ENCODE measurements around the gene OR2A5. TPM values are rescaled to one million over a fixed set of nuclear protein-coding genes. Genes with fewer than 3 reads are reported as not detected.

The OR2A5 gene
- total RNA-seq, 1 donor from 2014 or later: not detected

GRCh38 chr7:144026203-144026883 is 22.4 kb upstream of the OR2A5 start:
- H3K36me3 Mint-ChIP-seq (ENCODE audit: unreplicated experiment): no peaks in the 10 kb centered on the region
- no peaks in the 10 kb centered on the region for H3K4me1 Mint-ChIP-seq (ENCODE audit: low read depth, unreplicated experiment)
- DNase-seq: no peak
- peaks cover 2% of the 10 kb centered on the region for H3K9me3 Mint-ChIP-seq (ENCODE audit: unreplicated experiment)
- H3K27me3 Mint-ChIP-seq (ENCODE audit: unreplicated experiment): no peaks in the 10 kb centered on the region
- H3K4me3 Mint-ChIP-seq (ENCODE audit: unreplicated experiment): no peak overlapping the region
- TF ChIP-seq, protein P1, sequence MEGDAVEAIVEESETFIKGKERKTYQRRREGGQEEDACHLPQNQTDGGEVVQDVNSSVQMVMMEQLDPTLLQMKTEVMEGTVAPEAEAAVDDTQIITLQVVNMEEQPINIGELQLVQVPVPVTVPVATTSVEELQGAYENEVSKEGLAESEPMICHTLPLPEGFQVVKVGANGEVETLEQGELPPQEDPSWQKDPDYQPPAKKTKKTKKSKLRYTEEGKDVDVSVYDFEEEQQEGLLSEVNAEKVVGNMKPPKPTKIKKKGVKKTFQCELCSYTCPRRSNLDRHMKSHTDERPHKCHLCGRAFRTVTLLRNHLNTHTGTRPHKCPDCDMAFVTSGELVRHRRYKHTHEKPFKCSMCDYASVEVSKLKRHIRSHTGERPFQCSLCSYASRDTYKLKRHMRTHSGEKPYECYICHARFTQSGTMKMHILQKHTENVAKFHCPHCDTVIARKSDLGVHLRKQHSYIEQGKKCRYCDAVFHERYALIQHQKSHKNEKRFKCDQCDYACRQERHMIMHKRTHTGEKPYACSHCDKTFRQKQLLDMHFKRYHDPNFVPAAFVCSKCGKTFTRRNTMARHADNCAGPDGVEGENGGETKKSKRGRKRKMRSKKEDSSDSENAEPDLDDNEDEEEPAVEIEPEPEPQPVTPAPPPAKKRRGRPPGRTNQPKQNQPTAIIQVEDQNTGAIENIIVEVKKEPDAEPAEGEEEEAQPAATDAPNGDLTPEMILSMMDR (IDR thresholded peaks at IDR 0.05; ENCODE audit: partially characterized antibody, unreplicated experiment): no peak
- no peak overlapping the region for H3K27ac Mint-ChIP-seq (ENCODE audit: unreplicated experiment)

- no peak overlapping the region for H3K27ac Mint-ChIP-seq (ENCODE audit: unreplicated experiment)
- no peak for DNase-seq
- TF ChIP-seq, protein P1 (IDR thresholded peaks at IDR 0.05; ENCODE audit: partially characterized antibody, unreplicated experiment): no peak
- H3K4me1 Mint-ChIP-seq (ENCODE audit: low read depth, unreplicated experiment): no peaks in the 10 kb centered on the region
- H3K27me3 Mint-ChIP-seq (ENCODE audit: unreplicated experiment): no peaks in the 10 kb centered on the region
- H3K4me3 Mint-ChIP-seq (ENCODE audit: unreplicated experiment): no peak overlapping the region
- H3K36me3 Mint-ChIP-seq (ENCODE audit: unreplicated experiment): no peaks in the 10 kb centered on the region
- H3K9me3 Mint-ChIP-seq (ENCODE audit: unreplicated experiment): peaks cover 2% of the 10 kb centered on the region
These were observed 21.7 kb upstream of the OR2A5 start for GRCh38 chr7:144027070-144027469.

- no peaks in the 10 kb centered on the region for H3K36me3 Mint-ChIP-seq (ENCODE audit: unreplicated experiment)
- no peak overlapping the region for H3K27ac Mint-ChIP-seq (ENCODE audit: unreplicated experiment)
- H3K27me3 Mint-ChIP-seq (ENCODE audit: unreplicated experiment): no peaks in the 10 kb centered on the region
- no peak for DNase-seq
- H3K4me3 Mint-ChIP-seq (ENCODE audit: unreplicated experiment): no peak overlapping the region
- TF ChIP-seq, protein P1 (IDR thresholded peaks at IDR 0.05; ENCODE audit: partially characterized antibody, unreplicated experiment): no peak
- no peaks in the 10 kb centered on the region for H3K4me1 Mint-ChIP-seq (ENCODE audit: low read depth, unreplicated experiment)
- H3K9me3 Mint-ChIP-seq (ENCODE audit: unreplicated experiment): no peaks in the 10 kb centered on the region
These were observed 20.8 kb upstream of the OR2A5 start for GRCh38 chr7:144027974-144028373.

GRCh38 chr7:144028547-144028946 is 20.2 kb upstream of the OR2A5 start:
- TF ChIP-seq, protein P1 (IDR thresholded peaks at IDR 0.05; ENCODE audit: partially characterized antibody, unreplicated experiment): no peak
- no peak overlapping the region for H3K4me3 Mint-ChIP-seq (ENCODE audit: unreplicated experiment)
- H3K9me3 Mint-ChIP-seq (ENCODE audit: unreplicated experiment): no peaks in the 10 kb centered on the region
- no peaks in the 10 kb centered on the region for H3K36me3 Mint-ChIP-seq (ENCODE audit: unreplicated experiment)
- no peak overlapping the region for H3K27ac Mint-ChIP-seq (ENCODE audit: unreplicated experiment)
- H3K4me1 Mint-ChIP-seq (ENCODE audit: low read depth, unreplicated experiment): no peaks in the 10 kb centered on the region
- DNase-seq: no peak
- H3K27me3 Mint-ChIP-seq (ENCODE audit: unreplicated experiment): no peaks in the 10 kb centered on the region

GRCh38 chr7:144032516-144032915 is 16.2 kb upstream of the OR2A5 start:
- no peak overlapping the region for H3K4me3 Mint-ChIP-seq (ENCODE audit: unreplicated experiment)

More at GRCh38 chr7:144032516-144032915, 16.2 kb upstream of the OR2A5 start:
- DNase-seq: no peak
- H3K27me3 Mint-ChIP-seq (ENCODE audit: unreplicated experiment): no peaks in the 10 kb centered on the region
- peak overlapping the region; percentile 36 for H3K27ac Mint-ChIP-seq (ENCODE audit: unreplicated experiment)
- H3K4me1 Mint-ChIP-seq (ENCODE audit: low read depth, unreplicated experiment): no peaks in the 10 kb centered on the region
- TF ChIP-seq, protein P1 (IDR thresholded peaks at IDR 0.05; ENCODE audit: partially characterized antibody, unreplicated experiment): no peak
- H3K36me3 Mint-ChIP-seq (ENCODE audit: unreplicated experiment): no peaks in the 10 kb centered on the region
- no peaks in the 10 kb centered on the region for H3K9me3 Mint-ChIP-seq (ENCODE audit: unreplicated experiment)

Measured in glutamatergic neuron (in vitro differentiated cells).